ENCODE results near the gene AQP7.
A peak's percentile ranks its signal among the peaks of the same experiment; 100 is the strongest.
"Not testable (repeated sequence)": the region's sequence is repeated elsewhere in the genome, so short reads cannot be mapped to it uniquely, and the experiment has no call there.

The AQP7 gene

DNA sequence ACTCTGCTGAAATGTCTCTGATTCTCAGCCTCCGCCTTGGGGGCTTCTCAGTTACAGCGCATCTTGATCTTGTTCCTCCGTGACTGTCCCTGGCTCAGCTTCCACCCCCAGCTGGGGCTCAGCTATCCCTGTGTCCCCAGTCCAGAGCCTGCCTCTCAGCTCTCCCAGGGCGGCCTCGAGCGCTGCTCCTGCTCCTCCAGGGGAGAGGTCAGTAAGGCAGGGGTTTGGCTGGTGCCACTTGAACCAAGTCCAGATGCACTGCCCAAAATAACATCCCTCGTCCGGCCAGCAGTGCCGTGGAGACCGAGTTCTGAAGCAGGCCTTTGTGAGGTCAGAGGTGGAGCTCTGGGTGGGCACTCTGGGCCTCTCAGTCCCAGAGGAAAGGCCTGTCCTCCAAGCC is at the start of gene AQP7:
Gene AQP7 (minus strand): TSS at position 198 of the 400 bp plus-strand sequence. CDS start 1,306 bp downstream, outside the sequence.
- DNase-seq, result not testable (repeated sequence)

DNA sequence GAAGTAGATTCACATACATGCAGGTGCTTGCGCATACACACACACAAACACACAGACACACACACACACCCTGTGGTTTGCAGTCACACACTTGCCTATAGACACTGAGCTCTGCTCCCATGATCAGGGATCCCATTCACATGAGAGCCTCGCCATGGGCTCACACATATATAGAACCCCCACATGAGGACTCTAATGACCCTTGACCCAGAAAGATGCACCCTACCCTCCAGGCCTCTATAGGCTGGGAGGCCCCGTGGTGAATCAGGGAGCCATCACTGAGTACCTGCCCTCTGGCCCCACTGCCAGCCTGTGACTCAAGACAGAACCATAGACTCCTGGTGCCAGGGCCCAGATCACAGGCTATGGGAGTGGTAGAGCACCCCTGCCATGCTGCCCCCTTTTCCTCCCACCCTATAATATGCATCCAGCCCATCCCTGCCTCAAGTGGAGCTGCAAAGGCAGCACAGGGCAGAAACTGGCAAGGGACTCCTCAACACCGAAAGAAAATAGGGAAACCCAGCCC is 48.3 kb upstream of the AQP7 start:
- DNase-seq, result no peak

DNA sequence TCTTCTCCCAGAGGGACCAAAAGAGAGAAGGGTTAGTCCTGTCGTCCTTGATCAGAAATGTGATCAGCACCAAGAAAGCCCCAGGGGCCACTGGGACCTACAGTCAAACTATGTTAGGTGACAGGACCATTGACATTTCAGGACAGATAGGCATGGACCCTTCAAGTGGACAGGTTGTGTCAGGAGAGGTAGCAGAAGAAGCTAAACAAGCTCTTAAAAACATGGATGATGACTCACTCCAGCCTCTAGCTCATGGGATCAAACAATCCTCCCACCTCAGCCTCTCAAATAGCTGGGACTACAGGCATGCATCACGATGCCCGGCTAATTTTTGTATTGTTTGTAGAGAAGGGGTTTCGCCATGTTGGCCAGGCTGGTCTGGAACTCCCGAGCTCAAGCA is 47.3 kb upstream of the AQP7 start:
- no peak for DNase-seq

DNA sequence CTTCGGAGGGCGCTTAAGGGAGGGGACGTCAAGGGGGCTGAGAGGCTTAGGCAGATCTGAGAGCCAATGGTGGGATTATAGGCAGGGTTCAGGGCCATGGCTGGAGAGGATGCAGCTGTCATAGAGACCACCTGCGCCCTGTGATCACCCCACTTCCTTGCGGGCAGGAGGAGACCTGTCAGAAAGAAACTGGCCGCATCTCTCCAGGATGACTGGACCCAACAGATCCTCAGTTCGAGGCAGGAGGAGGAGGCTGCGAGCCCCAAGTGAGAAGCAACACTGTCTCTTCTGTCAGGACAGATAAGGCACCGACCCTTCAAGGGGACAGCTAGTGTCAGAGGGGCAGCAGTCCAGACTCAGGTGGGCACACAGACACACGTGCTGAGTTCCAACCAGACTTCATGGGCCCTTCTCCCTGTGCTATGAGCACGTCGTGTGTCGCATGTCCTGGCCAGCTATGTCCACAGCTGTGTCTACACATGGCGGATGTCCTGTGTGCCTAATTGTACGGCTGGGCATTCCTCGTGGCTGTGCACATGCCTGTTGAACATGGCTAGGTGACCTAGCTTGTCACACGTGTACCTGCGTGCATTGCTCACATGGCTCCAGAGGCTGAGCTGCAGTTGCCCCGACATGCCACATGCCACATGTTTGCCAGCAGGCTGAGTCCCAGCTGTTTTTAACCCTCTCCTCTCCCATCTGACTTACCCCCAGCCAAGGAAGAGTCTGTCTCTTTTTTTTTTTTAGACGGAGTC is 45.6 kb upstream of the AQP7 start:
- no peak for DNase-seq

DNA sequence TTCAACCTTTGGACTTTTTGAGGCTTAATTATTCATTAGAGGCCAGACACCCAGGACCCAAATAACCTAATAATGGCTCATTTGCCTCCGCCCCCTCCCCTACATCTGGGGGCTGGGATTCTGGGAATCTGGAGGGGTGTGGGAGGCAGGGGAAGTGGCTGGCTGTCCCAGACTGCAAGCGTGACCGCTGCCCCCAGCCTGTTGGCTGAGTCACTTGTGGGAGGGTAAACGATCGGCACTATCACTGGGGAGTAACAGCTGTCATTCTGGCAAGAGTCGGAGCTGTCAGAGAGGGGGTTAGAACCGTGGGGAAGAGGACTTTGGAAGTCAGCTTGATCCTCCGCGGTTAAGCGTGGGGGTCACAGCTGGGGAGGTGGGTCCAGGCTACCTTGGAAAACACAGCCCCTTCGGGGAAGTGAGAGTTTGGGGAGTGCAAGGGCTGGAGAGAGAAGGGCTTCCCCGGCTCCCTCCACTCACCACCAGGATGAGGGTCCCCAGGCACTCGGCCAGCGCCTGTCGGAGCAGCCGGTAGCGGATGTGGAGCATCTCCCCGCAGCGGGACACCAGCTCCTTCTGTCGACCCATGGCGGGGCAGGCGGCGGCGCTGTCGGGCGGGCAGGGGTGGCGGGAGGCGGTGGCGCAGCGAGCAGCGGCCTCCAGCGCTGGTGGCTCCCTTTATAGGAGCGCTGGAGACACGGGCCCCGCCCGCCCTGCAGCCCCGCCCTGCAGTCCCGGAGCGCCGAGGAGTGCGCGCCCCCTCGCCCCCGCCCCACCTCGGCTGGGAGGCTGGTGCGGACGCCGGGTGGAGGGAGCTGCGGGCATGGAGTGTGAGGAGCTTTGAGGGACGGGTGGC is 44.8 kb upstream of the AQP7 start, which contains the start of gene AQP3:
Gene AQP3 (minus strand): TSS at position 648 of the 853 bp plus-strand sequence. CDS start 63 bp downstream, at position 585.
- no peak for DNase-seq

DNA sequence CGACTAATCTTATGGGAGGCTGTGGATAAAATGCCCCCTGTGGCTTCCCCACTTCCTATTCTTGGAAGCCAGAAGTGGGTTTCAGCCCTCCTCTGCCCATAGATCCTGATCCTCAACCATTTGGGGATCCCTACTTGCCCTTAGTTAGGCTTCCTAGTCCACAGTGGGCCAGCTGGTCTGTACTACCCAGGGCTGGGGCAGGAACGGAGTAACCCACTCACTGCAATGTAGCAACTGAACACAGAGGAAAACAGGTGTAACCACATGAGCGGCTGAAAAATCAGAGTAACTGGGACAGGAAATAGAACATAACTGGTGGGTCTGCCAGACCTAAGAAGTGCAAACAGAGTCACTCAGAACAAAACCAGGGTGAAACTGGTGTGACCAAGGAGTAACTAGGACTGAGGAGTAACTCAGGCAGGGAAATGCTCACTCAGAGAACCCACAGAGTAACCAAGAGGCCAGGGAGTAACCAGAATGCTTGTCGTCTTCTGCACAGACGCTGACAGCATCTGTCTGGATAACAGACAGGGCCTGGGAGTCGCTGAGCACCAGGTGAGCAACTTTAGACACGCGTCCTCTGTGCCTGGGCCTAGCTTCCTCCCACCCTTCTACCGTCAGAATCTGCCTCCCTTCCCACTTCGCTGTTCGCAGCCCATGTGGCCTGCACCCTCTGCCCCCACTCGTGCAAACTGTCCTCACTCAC is 44.0 kb upstream of the AQP7 start:
- DNase-seq, result no peak

DNA sequence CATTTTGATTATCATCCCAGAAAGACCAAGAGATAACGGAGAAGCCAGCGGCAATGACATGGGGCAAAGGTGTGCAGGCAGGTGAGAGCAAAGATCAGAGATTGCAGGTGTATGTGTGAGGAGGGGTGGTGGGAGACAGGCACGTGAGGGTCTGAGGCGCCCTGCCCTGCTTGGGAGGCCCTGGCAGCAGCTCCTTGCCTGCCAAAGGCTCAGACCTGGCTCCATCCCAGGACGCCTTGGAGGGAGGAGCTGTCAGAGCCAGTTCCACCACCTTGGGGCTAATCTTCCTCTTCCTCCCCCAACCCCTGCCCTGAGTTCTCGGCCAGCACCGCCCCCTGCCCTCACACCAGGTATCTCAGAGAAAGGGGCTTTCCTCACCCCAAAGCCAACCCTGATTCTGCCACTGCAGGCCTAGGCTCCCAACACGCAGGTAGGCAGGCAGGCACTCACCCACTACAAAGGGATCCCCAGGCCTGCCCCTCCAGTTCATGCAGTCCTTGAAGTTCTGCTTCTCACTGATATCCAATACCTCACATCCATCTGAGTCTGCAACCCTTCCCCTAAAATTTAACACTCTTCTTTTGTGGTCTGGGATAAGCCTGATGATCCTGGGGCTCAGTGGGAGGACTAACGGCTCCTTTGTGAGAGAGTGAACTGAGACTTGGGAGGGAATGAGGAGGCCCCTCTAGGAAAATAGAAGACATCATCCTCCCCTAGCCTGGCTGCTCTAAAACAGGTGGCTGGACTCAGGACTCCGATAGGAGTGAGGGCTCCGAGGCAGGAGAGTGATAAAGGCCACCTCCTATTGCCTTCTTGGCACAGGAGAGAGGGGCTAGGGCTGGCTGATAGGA is 43.2 kb upstream of the AQP7 start:
- DNase-seq, result no peak

DNA sequence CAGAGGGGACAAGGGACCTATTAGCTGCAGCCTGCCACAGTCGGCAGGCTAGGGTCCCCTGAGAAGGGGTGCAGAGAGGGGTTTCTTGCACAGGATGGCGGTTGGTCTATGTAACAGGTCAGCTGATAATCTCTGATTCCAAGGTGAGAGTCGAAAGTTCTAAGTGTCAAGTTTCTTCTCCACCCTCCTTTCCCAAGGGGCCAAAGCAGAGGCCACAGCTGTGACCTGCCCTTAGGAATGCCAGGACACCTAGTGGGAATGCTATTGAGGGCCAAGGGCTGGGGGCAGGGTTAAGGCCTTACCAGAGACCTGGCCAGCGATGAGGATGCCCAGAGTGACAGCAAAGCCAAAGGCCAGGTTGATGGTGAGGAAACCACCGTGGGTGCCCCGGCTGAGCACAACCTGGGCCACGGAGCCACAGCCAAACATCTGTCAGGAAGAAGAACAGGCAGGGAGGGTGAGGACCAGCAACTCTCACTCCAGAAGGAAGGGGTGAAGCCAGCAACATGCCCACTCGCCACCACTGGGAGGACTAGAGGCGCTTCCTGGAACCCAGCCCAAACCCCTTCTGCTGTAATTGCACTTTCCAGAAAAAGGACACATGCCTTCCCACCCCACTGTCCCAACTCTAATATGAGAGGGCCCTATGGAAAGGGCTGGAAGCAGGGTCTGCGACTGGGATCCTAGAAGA is 41.2 kb upstream of the AQP7 start:
- no peak for DNase-seq

DNA sequence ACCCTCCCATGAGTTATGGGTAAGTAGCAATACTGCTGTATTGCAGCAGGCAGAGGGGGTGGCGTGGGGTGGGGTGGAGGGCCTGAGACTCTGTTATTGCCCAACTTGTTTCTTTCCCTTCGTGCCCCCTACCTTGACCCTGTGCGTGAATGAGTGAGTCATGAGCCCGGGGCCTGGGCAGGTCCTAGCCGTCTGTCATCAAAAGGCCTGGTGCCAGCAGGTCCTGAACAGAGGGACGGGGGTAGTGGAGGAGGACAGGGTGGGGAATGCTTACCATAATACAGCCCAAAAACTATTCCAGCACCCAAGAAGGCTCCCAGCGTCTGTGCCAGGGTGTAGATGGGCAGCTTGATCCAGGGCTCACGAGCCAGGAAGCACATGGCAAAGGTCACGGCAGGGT is 40.7 kb upstream of the AQP7 start:
- no peak for DNase-seq

DNA sequence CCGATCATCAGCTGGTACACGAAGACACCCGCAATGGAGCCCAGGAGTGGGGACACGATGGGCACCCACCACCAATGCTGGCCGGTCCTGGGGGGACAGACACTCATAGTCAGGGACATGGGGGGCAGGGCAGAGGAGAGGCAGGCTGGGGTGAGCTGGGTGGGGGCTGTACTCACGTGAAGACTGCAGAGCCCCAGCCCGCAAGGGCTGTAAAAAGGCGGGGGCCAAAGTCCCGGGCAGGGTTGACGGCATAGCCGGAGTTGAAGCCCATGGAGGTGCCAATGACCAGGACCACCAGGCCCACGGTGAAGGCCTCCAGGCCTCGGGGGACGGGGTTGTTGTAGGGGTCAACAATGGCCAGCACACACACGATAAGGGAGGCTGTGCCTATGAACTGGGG is 39.8 kb upstream of the AQP7 start:
- DNase-seq, result no peak

DNA sequence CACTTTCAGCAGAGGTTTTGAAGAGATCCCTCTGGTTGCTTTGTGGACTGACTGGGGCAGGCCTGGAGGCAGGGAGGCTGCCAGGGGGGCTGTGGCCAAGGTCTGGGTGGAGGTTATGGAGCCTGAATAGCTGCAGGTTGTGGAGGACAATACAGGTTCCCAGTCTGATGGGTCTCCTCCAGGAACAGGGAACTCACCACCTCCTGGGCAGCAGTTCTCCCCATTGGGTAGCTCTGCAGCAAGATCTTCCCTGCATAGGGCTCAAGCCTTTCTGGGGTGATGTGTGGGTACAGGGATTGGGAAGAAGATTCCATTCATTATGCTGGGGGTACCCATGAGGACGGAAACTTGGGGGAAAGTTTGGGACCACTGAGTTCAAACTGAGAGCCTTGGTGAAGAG is 38.2 kb upstream of the AQP7 start:
- DNase-seq, result no peak

DNA sequence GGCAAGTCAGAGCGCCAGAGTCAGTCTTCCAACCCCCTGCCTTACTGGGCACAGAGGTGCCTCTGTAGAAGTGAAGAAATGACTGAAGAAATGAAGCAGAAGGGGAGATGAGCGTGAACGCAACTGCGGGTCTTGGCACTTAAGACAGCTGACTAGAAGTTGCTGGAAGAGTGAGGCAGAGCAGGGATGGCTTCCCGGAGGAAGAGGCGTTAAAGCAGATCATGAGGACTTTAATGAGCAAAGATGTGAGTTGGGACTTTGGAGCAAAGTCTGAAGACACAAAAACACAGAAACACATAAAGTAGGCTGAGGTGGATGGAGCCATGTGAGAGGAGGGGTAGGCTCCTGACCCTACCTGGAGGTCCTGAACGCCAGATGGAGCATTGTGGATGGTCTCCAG is 37.8 kb upstream of the AQP7 start:
- no peak for DNase-seq

DNA sequence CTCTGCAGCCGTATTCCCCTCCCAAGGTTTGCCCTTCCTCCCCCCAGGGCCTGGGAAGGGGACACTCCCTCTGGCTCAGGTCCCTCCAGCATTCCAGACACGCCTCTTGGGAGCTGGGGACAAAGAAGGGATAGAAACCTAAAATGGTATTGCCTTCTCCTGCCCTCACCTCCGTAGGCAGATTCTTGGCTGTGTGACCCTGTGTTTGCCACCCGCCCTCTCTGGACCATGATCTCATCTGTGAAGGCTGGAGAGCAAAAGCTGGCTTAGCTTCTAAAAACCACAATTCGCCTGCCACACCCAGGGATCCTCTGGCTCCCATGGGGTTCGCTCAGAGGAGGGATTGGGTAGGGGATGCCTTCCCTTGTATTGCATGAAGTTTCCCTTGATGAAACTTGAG is 37.4 kb upstream of the AQP7 start:
- DNase-seq, result no peak

DNA sequence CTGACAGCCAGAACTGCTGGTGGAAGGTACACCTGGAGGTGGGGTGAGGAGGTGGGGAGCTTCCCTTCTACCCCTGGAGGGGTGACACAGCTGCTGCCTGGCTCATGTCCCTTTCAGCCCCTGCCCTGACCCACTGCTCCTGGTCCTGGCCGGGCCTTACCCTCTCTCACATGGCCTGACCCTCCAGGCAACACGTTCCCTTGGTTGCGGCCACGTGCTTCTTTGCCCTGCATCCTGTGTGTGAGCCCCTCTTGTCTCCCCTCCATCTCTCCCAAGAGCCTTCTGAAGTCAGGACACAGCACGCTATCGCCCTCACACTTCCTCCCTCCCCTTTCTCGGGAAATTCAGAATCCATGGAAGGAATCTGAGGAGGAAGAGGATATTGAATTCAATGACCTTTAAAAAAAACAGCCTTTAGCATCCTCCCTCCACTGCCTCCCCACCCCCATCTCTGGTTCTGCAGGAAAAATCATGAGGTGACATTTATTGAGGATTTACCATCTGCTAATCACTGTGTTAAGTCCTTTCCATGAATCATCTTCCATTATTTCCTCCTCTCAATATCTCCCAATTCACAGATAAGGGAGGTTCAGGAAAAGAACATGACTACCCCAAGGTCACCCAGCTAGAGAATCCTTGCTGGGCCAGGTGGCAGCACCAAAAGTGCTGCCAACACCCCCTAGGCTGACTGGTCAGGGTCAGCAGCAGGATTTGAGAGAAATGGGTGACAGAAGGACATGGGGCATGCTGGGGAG is 36.7 kb upstream of the AQP7 start:
- DNase-seq, result no peak

DNA sequence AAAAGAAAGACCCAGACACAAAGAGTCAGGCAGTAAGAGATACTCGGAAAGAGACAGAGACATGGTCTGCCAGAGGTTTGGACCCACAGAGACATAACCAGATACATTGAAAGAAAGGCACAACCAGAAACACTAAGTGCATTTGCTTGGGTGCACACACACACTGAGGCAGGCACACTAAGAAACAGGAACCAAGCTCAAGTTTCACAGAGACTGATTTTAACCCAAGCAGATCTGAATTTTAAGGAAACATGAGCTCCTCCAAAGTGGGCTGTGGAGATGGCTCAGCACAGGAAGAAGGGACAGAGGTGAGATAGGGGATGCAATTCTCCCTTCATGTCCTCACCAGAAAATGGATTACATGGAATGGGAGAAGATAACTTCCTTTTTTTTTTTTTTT is 35.5 kb upstream of the AQP7 start:
- no peak for DNase-seq

DNA sequence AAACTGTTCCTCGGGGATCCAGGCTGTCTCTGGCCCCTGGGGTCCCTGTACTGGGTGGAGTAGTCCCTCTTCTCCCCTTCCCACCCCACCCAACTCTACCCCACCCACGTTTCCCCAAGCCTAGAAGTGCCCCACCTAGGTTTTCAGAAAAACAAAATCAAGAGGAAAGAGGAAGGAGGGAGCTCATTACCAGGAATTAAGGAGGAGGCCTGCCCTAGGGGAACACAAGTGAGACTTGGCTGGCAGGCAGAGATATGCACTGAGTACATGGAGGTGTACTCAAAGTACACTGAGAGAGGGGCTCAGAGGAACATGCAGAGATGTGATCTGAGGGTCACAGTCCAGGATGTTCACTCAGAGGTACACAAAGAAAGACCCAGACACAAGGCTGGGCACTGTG is 34.8 kb upstream of the AQP7 start:
- no peak for DNase-seq

DNA sequence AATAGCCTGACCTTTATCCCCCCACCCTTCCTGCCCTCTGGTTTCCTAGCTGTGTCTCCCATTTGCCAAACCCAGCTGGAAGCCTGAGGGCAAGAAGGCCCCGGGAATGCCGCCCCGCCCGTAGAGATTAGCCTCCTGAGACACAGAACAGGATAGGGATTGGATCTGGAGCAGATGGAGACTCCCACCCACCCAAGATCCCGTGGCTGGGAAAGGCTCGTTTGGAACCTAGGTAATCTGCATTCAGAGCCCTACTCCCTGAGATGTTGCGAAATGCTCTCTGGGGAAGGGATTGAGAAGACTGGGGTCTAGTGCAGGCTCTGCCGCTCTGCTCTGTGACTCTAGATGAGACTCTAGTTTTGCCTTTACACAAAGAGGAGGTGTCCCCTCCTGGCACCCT is 34.1 kb upstream of the AQP7 start:
- peak; percentile 12 for DNase-seq

DNA sequence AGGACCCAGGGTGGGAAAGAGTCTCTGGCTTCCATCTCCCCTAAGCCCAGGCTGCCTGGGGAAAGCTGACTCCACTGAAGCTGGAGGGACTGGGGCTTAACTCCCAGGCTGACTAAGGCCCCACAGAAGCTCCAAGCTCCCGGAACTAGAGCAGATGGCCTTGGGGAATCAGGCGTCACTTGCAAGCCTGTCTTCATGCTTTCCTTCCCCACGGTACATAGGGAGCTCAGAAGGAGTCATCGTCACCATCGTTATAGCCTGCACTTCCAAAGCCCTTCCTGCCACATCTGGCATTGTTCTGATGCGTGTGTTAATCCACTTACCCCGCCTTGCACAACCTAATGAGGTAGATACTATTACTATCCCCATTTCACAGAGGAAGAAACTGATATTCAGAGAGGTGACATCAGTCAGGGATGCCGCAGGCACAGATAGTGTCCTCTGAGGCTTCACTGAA is 33.5 kb upstream of the AQP7 start:
- no peak for DNase-seq

DNA sequence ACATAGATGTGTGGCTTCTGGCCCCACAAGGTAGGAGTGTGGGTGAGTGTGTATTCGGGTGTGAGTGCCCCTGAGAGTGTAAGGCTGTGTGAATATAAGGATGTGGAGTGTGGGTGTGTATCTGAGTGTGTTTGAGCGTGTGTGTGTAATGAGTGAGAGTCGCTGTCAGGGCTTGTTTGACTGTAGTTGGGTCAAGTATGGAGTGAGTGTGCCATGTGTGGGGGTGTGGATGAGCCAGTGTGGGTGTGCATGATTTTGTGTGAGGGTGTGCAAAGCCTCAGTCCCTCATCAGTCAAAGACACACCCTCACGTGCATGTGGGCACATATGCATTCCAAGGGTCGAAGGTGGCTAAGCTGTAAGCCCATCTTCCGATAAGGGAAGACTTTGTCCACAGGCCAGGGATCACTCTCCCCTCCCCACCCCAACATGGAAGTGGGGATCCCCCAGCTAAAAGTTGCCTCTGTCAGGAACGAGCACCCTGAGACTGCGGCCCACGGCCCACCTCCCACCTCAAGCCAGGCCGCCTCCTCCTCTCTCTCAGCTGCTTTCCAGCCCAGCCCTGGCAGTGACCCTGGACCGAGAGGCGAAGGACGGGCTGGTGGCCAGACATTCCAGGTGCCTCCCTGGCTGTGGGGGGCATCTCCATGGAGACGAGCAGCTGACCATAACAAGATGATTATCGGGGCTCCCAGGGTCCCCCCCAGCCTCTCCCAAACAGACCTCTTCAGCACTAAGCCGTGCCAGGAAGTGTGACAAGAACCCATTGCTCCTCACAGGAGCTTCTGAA is 32.1 kb upstream of the AQP7 start:
- DNase-seq, result no peak

DNA sequence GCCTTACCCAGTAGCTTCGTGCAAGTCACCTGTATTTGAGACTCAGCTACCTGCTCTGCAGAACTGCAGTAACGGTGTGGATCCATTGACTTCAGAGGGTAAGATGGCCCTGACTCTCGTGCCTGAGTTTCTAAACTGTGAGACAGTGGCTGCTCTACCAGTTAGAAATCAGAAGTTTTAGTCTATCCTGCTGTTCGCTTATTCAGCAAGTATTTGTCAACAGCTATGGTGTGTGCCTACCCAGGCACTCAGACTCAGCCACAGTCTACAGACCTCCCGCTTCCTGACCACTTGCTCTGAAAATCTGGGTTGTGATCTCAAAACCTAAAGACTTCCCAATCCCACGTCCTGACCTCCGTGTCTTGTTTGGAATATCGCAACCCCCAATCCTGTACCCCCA is 31.5 kb upstream of the AQP7 start:
- no peak for DNase-seq
